ENCODE measurements around the gene SHANK1. TPM values are rescaled to one million over a fixed set of nuclear protein-coding genes. Genes with fewer than 3 reads are reported as not detected.

Gene SHANK1
- total and polyA plus RNA-seq, 4 donors: 0.06 to 0.28 (median 0.17) TPM; not detected in 1

DNA sequence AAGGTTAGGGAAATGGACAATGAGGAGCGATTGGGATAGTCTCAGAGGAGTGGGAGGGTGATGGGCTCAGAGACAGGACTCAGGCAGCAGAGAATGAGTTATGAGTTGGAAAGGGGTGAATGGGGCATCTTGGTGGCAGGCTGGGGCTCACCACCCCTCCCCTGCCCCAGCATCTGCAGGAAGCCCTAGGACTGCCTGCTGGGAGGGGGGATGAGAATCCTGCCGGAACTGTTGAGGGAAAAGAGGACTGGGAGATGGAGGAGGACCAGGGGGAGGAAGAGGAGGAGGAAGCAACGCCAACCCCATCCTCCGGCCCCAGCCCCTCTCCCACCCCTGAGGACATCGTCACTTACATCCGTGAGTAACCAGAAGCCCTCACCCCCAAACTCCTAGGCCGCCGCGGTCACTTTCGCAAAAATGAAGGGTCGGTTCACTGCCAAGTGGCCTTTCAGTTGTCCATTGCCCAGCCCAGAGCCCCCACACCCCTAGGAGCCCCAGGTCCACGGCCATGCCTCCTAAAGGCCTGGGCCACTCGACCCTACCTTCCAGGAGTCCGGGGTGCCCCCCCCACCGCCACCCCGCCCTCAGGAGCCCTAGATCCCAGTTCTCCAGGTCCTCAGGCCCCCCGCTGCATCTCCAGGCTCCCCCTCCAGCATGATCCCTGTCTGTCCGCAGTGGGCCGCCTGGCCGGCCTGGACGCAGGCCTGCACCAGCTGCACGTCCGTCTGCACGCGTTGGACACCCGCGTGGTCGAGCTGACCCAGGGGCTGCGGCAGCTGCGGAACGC, 4.3 kb upstream of the SHANK1 start:
- 7% methylated on average over 31 of the region's 31 CpGs for WGBS
- H3K27me3 ChIP-seq (ENCODE audit: control insufficient read depth in 4 of 4, insufficient read depth in 4 of 4, low read length in 3 of 4): peaks cover 0 to 7% (median 3%) of the 10 kb centered on the region in 4 donors
- H3K9me3 ChIP-seq (ENCODE audit: control insufficient read depth in 4 of 4, low read length in 3 of 4): no peaks in the 10 kb centered on the region
- TF ChIP-seq, protein P1, sequence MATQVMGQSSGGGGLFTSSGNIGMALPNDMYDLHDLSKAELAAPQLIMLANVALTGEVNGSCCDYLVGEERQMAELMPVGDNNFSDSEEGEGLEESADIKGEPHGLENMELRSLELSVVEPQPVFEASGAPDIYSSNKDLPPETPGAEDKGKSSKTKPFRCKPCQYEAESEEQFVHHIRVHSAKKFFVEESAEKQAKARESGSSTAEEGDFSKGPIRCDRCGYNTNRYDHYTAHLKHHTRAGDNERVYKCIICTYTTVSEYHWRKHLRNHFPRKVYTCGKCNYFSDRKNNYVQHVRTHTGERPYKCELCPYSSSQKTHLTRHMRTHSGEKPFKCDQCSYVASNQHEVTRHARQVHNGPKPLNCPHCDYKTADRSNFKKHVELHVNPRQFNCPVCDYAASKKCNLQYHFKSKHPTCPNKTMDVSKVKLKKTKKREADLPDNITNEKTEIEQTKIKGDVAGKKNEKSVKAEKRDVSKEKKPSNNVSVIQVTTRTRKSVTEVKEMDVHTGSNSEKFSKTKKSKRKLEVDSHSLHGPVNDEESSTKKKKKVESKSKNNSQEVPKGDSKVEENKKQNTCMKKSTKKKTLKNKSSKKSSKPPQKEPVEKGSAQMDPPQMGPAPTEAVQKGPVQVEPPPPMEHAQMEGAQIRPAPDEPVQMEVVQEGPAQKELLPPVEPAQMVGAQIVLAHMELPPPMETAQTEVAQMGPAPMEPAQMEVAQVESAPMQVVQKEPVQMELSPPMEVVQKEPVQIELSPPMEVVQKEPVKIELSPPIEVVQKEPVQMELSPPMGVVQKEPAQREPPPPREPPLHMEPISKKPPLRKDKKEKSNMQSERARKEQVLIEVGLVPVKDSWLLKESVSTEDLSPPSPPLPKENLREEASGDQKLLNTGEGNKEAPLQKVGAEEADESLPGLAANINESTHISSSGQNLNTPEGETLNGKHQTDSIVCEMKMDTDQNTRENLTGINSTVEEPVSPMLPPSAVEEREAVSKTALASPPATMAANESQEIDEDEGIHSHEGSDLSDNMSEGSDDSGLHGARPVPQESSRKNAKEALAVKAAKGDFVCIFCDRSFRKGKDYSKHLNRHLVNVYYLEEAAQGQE (IDR thresholded peaks at IDR 0.05): no peak
- no peak for TF ChIP-seq RXRA (IDR thresholded peaks at IDR 0.05)
- no peak for TF ChIP-seq JUND (IDR thresholded peaks at IDR 0.05)
- TF ChIP-seq, protein P2, sequence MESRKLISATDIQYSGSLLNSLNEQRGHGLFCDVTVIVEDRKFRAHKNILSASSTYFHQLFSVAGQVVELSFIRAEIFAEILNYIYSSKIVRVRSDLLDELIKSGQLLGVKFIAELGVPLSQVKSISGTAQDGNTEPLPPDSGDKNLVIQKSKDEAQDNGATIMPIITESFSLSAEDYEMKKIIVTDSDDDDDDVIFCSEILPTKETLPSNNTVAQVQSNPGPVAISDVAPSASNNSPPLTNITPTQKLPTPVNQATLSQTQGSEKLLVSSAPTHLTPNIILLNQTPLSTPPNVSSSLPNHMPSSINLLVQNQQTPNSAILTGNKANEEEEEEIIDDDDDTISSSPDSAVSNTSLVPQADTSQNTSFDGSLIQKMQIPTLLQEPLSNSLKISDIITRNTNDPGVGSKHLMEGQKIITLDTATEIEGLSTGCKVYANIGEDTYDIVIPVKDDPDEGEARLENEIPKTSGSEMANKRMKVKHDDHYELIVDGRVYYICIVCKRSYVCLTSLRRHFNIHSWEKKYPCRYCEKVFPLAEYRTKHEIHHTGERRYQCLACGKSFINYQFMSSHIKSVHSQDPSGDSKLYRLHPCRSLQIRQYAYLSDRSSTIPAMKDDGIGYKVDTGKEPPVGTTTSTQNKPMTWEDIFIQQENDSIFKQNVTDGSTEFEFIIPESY (IDR thresholded peaks at IDR 0.05): no peak
- no peak for TF ChIP-seq SP1 (IDR thresholded peaks at IDR 0.05)
- TF ChIP-seq, protein P3, sequence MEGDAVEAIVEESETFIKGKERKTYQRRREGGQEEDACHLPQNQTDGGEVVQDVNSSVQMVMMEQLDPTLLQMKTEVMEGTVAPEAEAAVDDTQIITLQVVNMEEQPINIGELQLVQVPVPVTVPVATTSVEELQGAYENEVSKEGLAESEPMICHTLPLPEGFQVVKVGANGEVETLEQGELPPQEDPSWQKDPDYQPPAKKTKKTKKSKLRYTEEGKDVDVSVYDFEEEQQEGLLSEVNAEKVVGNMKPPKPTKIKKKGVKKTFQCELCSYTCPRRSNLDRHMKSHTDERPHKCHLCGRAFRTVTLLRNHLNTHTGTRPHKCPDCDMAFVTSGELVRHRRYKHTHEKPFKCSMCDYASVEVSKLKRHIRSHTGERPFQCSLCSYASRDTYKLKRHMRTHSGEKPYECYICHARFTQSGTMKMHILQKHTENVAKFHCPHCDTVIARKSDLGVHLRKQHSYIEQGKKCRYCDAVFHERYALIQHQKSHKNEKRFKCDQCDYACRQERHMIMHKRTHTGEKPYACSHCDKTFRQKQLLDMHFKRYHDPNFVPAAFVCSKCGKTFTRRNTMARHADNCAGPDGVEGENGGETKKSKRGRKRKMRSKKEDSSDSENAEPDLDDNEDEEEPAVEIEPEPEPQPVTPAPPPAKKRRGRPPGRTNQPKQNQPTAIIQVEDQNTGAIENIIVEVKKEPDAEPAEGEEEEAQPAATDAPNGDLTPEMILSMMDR (IDR thresholded peaks at IDR 0.05; ENCODE audit: low read depth, low read length, missing input control): no peak
- H3K36me3 ChIP-seq (ENCODE audit: control insufficient read depth in 4 of 4, insufficient read depth in 3 of 4, low read depth in 1 of 4, low read length in 3 of 4): no peaks in the 10 kb centered on the region
- peak overlapping the region; percentile 47 to 55 for H3K27ac ChIP-seq (ENCODE audit: low read depth in 1 of 2, low read length in 2 of 2)
- peaks cover 2 to 30% (median 14%) of the 10 kb centered on the region in 4 donors for H3K4me1 ChIP-seq (ENCODE audit: control insufficient read depth in 4 of 4, insufficient read depth in 4 of 4, low read length in 3 of 4)
- no peak for DNase-seq (ENCODE audit: low spot score)
- peak overlapping the region; percentile 40 to 63 (median 47) for H3K4me3 ChIP-seq (ENCODE audit: low read depth in 1 of 3, low read length in 3 of 3)
- no peak overlapping the region for H3K9ac ChIP-seq (ENCODE audit: low read depth in 1 of 2, low read length in 2 of 2)

DNA sequence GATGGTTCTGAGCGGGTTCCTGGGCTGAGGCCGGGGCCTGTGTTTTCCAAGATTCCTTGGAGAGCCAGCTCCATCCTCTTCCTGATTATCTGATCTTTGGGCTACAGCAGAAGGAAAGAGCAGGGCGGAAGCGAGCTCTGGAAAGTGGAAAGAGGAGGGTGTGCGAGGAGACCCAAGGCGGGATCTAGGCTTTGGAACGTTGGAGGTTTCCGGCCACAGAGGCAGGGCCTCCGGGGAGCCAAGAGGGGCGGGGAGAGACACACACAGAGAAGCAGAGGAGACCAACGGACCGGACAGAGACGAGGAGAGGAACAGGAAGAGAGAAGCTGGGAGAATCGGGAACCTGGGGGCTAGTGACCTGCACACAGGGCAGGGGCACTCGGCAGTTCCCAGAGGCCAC, 3.5 kb upstream of the SHANK1 start, which contains the start of gene CLEC11A:
TSS of gene CLEC11A (plus strand) at position 296 of the 400 bp plus-strand sequence. CDS start 162 bp downstream, outside the sequence.
- no peaks in the 10 kb centered on the region for H3K9me3 ChIP-seq (ENCODE audit: control insufficient read depth in 4 of 4, low read length in 3 of 4)
- peak within 1 kb of the TSS; percentile 47 to 55 for H3K27ac ChIP-seq (ENCODE audit: low read depth in 1 of 2, low read length in 2 of 2)
- no peak within 1 kb of the TSS for H3K9ac ChIP-seq (ENCODE audit: low read depth in 1 of 2, low read length in 2 of 2)
- peaks cover 0 to 7% (median 3%) of the 10 kb centered on the region in 4 donors for H3K27me3 ChIP-seq (ENCODE audit: control insufficient read depth in 4 of 4, insufficient read depth in 4 of 4, low read length in 3 of 4)
- TF ChIP-seq, protein P1 (IDR thresholded peaks at IDR 0.05): no peak
- TF ChIP-seq HNF4G (IDR thresholded peaks at IDR 0.05) (no peak), FOXA2 (IDR thresholded peaks at IDR 0.05) (no peak)
- TF ChIP-seq, protein P4, sequence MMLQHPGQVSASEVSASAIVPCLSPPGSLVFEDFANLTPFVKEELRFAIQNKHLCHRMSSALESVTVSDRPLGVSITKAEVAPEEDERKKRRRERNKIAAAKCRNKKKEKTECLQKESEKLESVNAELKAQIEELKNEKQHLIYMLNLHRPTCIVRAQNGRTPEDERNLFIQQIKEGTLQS (IDR thresholded peaks at IDR 0.05): no peak
- TF ChIP-seq, protein P2 (IDR thresholded peaks at IDR 0.05): no peak
- peak within 1 kb of the TSS in 2 of 3 donors; percentile 40 to 63 for H3K4me3 ChIP-seq (ENCODE audit: low read depth in 1 of 3, low read length in 3 of 3)
- peaks cover 3 to 29% (median 14%) of the 10 kb centered on the region in 4 donors for H3K4me1 ChIP-seq (ENCODE audit: control insufficient read depth in 4 of 4, insufficient read depth in 4 of 4, low read length in 3 of 4)
- DNase-seq (ENCODE audit: low spot score): no peak
- H3K36me3 ChIP-seq (ENCODE audit: control insufficient read depth in 4 of 4, insufficient read depth in 3 of 4, low read depth in 1 of 4, low read length in 3 of 4): no peaks in the 10 kb centered on the region
- 18% methylated on average over 15 of the region's 15 CpGs for WGBS

Measured in liver (tissue), 9 donors.